HG03135 (cell line): Measurements from ENCODE around the gene OTOP3.

ENCODE experiments used
- ATAC-seq: cut with Tn5 transposase; IDR thresholded peaks from one replicate; pipeline ENCODE4 v1.9.1; 2021; ENCODE audit warnings: mild to moderate bottlenecking, moderate library complexity; ENCODE audit not compliant: unreplicated experiment

Gene OTOP3

DNA sequence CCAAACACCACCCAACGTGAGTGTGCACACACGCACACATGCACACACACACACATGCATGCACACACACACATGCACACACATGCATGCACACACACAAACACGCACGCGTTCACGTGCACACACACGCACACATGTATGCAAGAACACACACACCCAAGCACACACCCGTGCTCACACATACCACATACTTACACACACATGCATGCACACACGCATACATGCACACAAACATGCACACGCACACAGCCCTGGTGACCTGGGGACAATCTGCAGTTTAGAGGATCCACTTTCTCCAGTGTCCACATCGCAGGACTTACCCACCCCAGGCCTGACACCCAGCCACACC lies 18.9 kb upstream of the OTOP3 start:
- no peak for ATAC-seq

GRCh38 chr17:74917430-74917829 lies 18.3 kb upstream of the OTOP3 start:
- no peak for ATAC-seq

- no peak for ATAC-seq
These were observed 16.8 kb upstream of the OTOP3 start for GRCh38 chr17:74918906-74919305.

GRCh38 chr17:74919440-74920305 lies 16.0 kb upstream of the OTOP3 start:
- ATAC-seq: no peak

- no peak for ATAC-seq
These were observed 15.4 kb upstream of the OTOP3 start for GRCh38 chr17:74920306-74920620.

- ATAC-seq: no peak
These were observed 15.1 kb upstream of the OTOP3 start for GRCh38 chr17:74920642-74921025.

- ATAC-seq: no peak
These were observed 14.5 kb upstream of the OTOP3 start for GRCh38 chr17:74921026-74921681.

- no peak for ATAC-seq
These were observed 13.9 kb upstream of the OTOP3 start for GRCh38 chr17:74921769-74922168.

GRCh38 chr17:74922172-74922571 lies 13.5 kb upstream of the OTOP3 start:
- no peak for ATAC-seq

DNA sequence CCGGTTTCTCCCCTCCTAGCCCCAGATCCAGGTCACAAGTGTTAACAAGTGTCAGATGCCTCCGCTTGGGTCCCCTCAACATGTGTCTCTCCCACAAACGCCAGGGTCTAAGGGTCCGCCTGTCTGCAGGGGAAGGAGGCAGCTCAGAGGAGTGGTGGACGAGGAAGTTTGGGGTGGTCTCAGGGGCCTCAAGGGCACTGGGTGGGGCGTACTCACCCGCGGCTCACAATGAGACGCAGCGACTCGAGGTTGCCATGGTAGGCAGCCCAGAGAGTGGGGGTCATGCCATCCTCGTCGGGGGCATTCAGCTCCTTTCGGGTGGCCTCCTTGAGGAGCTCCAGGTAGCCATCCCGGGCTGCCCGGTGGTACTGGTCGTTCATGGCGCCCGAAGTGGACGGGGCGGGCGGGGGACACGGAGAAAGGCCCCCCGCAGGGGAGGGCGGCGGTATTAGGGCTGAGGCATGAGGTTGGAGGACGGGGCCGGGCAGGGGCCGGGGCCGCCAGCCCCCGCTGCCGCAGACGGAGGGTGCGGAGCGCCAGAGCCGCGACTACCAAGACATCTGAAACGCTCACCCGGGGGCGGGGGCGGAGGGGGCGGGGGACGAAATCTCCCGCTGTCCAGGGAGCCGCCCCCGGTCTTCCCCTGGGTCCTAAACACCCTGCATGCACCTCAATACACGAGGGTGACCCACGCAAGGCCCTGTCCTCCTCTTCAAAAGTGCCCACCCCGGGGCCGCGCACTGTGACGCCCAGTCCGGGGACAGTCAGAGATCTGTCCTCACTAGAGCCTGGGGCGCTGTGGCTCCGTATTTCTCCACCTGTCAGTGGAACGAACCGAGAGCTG lies 12.8 kb upstream of the OTOP3 start, which contains the start of gene USH1G:
USH1G (minus strand) TSS at position 562 of the 844 bp plus-strand sequence; CDS start at position 380, 182 bp downstream.
- ATAC-seq: no peak

- ATAC-seq: no peak
These were observed 12.0 kb upstream of the OTOP3 start for GRCh38 chr17:74923538-74924249.

- ATAC-seq: no peak
These were observed 11.3 kb upstream of the OTOP3 start, which contains the start of gene OTOP2 for GRCh38 chr17:74924250-74924948. OTOP2 (plus strand) TSS chr17:74924273; CDS start chr17:74924633, 360 bp downstream.

DNA sequence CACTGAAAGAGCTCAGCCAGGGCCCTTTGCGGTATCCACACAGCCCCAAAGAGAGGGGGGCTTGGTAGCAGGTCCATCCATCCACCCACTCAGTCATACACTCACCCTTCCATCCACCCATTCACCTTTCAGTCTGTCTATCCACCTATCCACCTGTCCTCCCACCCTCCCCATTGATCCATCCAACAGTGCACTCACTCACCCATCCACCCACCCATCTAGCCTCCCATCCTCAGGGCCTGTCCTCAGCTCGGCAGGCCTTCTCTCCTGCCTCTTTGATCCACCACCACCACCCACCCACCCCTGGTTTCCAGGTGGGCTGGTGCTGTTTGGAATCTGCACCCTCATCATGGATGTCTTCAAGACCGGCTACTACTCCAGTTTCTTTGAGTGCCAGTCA lies 10.5 kb upstream of the OTOP3 start:
- no peak for ATAC-seq

GRCh38 chr17:74928786-74929185 lies 6.9 kb upstream of the OTOP3 start:
- no peak for ATAC-seq

GRCh38 chr17:74930535-74931036 lies 5.1 kb upstream of the OTOP3 start:
- no peak for ATAC-seq

DNA sequence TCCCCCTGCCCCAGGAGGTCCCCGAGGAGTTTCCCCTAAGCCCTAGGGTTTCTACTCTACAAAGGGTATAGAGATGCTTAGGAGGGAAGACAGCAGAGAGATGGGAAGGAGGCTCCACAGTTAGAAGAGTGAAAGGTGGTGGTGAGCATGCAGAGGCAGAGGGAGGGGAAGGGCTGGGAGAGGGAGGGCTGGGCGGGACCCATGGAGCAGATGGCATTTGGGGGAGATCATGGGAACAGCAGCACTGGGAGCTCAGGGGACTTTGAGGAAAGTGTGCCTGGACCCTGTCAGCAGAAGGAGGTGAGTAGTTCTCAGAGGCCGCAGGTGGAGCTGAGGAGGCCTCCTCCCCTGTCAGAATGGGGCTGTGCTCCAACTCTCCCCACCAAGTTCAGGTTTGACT lies 650 bp upstream of the OTOP3 start:
- no peak for ATAC-seq

- ATAC-seq: no peak
These were observed 737 bp downstream of the OTOP3 start for GRCh38 chr17:74936470-74936799.

GRCh38 chr17:74937064-74938051 lies 1.7 kb downstream of the OTOP3 start:
- ATAC-seq: no peak
